Measurements from ENCODE around the gene CEP70.

The CEP70 gene

GRCh38 chr3:138472141-138472825, 121.8 kb downstream of the CEP70 start:
- Histone ChIP-seq H3K4me3 (ENCODE audit: low read depth, low read length, poor library complexity, severe bottlenecking) (no peak overlapping the region), H3K27me3 (ENCODE audit: insufficient read depth, low read length) (peaks cover 5% of the 10 kb centered on the region; the same call in 1 of the 2 replicates), H3K9me3 (ENCODE audit: low read length) (no peaks in the 10 kb centered on the region), H4K20me1 (ENCODE audit: insufficient read depth, low read length) (no peaks in the 10 kb centered on the region), H3K79me2 (ENCODE audit: insufficient read depth, low read length) (no peaks in the 10 kb centered on the region), H3K36me3 (ENCODE audit: insufficient read depth, low read length) (no peaks in the 10 kb centered on the region), H3K4me2 (ENCODE audit: low read length) (no peak overlapping the region), H3F3A (ENCODE audit: insufficient read depth, low read length) (no peaks in the 10 kb centered on the region), H2AFZ (ENCODE audit: low read length) (no peak overlapping the region), H3K27ac (ENCODE audit: low read depth, low read length, poor library complexity, severe bottlenecking) (no peak overlapping the region), H3K9ac (ENCODE audit: low read length) (no peak overlapping the region), H3K4me1 (ENCODE audit: insufficient read depth, low read length, severe bottlenecking) (no peaks in the 10 kb centered on the region), H3K9me2 (ENCODE audit: low read depth, low read length) (no peaks in the 10 kb centered on the region)
- TF ChIP-seq EZH2 (IDR thresholded peaks at IDR 0.05; ENCODE audit: borderline replicate concordance, low read length) (no peak), CTCF (IDR thresholded peaks at IDR 0.05; ENCODE audit: low read length) (no peak)

- H3F3A ChIP-seq (ENCODE audit: insufficient read depth, low read length), result no peaks in the 10 kb centered on the region
- no peaks in the 10 kb centered on the region for H3K36me3 ChIP-seq (ENCODE audit: insufficient read depth, low read length)
- H3K9ac ChIP-seq (ENCODE audit: low read length), result no peak overlapping the region
- no peak overlapping the region for H3K4me3 ChIP-seq (ENCODE audit: low read depth, low read length, poor library complexity, severe bottlenecking)
- no peaks in the 10 kb centered on the region for H3K79me2 ChIP-seq (ENCODE audit: insufficient read depth, low read length)
- no peaks in the 10 kb centered on the region for H3K9me2 ChIP-seq (ENCODE audit: low read depth, low read length)
- H3K4me2 ChIP-seq (ENCODE audit: low read length), result no peak overlapping the region
- H3K27ac ChIP-seq (ENCODE audit: low read depth, low read length, poor library complexity, severe bottlenecking), result no peak overlapping the region
- no peaks in the 10 kb centered on the region for H4K20me1 ChIP-seq (ENCODE audit: insufficient read depth, low read length)
- H3K9me3 ChIP-seq (ENCODE audit: low read length), result no peaks in the 10 kb centered on the region
- H2AFZ ChIP-seq (ENCODE audit: low read length), result no peak overlapping the region
- H3K27me3 ChIP-seq (ENCODE audit: insufficient read depth, low read length), result peaks cover 7% of the 10 kb centered on the region; the same call in 1 of the 2 replicates
- H3K4me1 ChIP-seq (ENCODE audit: insufficient read depth, low read length, severe bottlenecking), result no peaks in the 10 kb centered on the region
- TF ChIP-seq CTCF (IDR thresholded peaks at IDR 0.05; ENCODE audit: low read length) (no peak), EZH2 (IDR thresholded peaks at IDR 0.05; ENCODE audit: borderline replicate concordance, low read length) (no peak)
These were observed 122.6 kb downstream of the CEP70 start for GRCh38 chr3:138471481-138471880.

GRCh38 chr3:138470687-138471086, 123.4 kb downstream of the CEP70 start:
- Histone ChIP-seq H3K4me1 (ENCODE audit: insufficient read depth, low read length, severe bottlenecking) (no peaks in the 10 kb centered on the region), H3K4me2 (ENCODE audit: low read length) (no peak overlapping the region), H3K9ac (ENCODE audit: low read length) (no peak overlapping the region), H2AFZ (ENCODE audit: low read length) (no peak overlapping the region), H3F3A (ENCODE audit: insufficient read depth, low read length) (no peaks in the 10 kb centered on the region), H3K27me3 (ENCODE audit: insufficient read depth, low read length) (peaks cover 7% of the 10 kb centered on the region; the same call in 1 of the 2 replicates), H3K36me3 (ENCODE audit: insufficient read depth, low read length) (no peaks in the 10 kb centered on the region), H3K27ac (ENCODE audit: low read depth, low read length, poor library complexity, severe bottlenecking) (no peak overlapping the region), H3K9me2 (ENCODE audit: low read depth, low read length) (no peaks in the 10 kb centered on the region), H3K4me3 (ENCODE audit: low read depth, low read length, poor library complexity, severe bottlenecking) (no peak overlapping the region), H3K79me2 (ENCODE audit: insufficient read depth, low read length) (no peaks in the 10 kb centered on the region), H4K20me1 (ENCODE audit: insufficient read depth, low read length) (no peaks in the 10 kb centered on the region), H3K9me3 (ENCODE audit: low read length) (no peaks in the 10 kb centered on the region)
- TF ChIP-seq EZH2 (IDR thresholded peaks at IDR 0.05; ENCODE audit: borderline replicate concordance, low read length) (no peak), CTCF (IDR thresholded peaks at IDR 0.05; ENCODE audit: low read length) (no peak)

Data from OCI-LY1 (cell line).